Lower leg skin (tissue), 3 donors: ENCODE results near the gene TWIST2.

Source experiments
- CTCF ChIP-seq, 3 donors: fragments of 450-650 bp; IDR thresholded peaks; one replicate each; pipeline ENCODE4 v1.5.1; 2016; ENCODE audit warnings: antibody characterized with exemption in 3 of 3, mild to moderate bottlenecking in 3 of 3, moderate library complexity in 2 of 3
- POLR2A ChIP-seq, 2 donors: fragments of 450-650 bp; IDR thresholded peaks; one replicate each; pipeline ENCODE4 v1.6.1; 2016 to 2017; ENCODE audit warnings: antibody characterized with exemption in 2 of 2, mild to moderate bottlenecking in 1 of 2, moderate library complexity in 1 of 2

GRCh38 chr2:238939074-238939473, 91.2 kb downstream of the TWIST2 start:
- TF ChIP-seq CTCF (IDR thresholded peaks at IDR 0.05) (no peak), POLR2A (IDR thresholded peaks at IDR 0.05) (no peak)
